Stimulated activated CD4-positive, alpha-beta T cell treated with anti-CD3 and anti-CD28 coated beads, Interleukin-4, amount 100 ng/mL, for 48 hours (primary cell): ENCODE data around the gene ANKRD13D.

Source experiments
- DNase-seq, 2 donors: peaks; one replicate each; pipeline ENCODE4 v3.0.0-alpha.2; 2020; ENCODE audit warnings: low read depth in 2 of 2

Gene ANKRD13D

DNA sequence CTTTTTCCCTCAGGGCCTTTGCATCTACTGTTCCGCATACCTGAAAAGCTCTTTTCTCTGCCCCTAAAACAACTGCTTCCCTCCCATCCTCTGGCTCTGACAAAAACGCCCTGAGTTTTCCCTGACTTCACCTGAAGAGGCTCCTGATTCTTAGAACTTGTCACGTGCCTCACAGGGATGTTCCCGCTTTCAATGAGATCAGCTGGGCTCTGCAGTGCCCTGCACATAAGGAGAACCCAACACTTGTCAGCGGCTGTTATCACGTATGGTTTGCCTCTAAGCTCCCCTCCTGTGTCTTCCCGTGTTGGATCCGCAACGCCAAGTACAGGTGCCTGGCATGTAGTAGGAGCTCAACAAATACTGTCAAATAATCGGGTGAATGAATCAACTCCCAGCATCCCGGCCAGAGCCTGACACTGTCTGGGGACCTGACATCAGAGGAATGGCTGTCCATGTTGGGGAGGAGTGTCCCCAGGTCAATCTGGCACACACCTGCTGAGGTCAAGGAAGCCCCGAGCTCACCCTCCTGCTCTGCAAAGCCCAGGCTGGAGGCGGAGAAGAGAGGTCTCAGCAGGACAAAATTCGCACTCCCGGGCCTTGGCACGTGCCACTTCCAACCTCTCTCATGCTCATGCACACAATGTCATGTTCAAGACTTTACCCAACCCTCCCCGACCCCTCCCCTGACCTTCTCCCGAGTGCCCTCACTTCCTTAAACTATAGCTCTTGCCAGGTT lies 27.0 kb upstream of the ANKRD13D start:
- no peak for DNase-seq

DNA sequence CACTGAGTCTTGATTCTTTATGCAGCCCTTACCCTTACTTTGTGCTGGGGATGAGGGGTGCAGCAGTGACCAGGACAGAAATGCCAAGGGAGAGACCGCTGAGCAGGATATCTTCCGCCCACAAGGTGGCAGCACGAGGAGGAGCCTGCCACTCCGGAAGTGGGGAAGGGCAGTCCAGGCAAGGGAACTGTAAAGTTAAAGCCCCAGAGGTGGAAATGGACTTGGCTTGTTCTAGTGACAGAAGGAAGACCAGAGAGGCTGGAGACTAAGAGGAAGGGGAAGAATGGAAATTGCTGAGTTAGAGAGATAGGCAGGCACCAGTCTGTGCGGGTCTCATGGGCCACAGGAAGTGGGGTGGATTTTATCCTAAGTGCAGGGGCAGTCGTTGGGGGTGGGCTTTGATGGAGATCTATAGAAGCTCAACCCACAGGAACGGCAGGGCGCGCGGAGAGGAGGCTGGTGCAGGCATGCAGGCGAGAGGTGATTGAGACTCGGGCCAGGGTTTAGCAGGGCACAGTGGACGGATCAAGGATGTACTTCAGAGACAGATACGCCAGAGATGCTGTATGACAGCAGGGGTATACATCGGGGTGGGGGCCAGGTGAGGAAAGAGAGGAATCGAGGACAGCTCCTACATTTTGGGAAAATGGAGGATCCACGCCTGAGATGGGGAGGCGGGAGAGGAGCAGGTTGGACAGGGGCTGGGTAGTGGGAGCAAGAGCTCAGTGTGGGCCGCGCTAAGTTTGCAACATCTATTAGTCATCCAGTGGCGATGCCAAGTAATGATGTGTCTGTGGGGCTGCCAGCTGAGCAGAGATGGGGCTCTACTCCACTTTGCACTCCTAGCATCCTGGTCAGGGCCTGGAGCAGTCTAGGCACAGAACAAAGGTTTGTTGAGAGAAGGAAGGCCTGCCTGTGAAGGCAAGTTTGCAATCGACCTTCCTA lies 26.1 kb upstream of the ANKRD13D start:
- DNase-seq = peak; percentile 68 to 73

DNA sequence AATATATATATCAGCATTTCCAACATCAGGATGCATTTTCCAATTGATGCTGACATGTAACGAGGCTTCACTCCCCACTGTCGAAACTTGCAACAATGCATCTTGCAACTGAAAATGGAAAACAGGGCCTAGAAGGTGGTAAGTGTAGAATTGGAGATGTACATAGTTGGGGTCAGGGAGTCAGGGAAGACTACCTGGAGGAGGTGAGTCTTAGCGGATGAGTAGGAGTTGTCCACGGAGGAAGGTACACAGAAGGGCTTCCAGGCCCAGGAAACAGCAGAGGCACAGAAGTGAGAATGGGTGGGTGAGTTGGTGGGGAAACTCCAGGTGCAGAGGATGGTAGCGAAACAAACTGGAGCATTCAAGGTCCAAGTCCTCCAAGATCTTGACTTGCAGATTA lies 24.8 kb upstream of the ANKRD13D start:
- no peak for DNase-seq

DNA sequence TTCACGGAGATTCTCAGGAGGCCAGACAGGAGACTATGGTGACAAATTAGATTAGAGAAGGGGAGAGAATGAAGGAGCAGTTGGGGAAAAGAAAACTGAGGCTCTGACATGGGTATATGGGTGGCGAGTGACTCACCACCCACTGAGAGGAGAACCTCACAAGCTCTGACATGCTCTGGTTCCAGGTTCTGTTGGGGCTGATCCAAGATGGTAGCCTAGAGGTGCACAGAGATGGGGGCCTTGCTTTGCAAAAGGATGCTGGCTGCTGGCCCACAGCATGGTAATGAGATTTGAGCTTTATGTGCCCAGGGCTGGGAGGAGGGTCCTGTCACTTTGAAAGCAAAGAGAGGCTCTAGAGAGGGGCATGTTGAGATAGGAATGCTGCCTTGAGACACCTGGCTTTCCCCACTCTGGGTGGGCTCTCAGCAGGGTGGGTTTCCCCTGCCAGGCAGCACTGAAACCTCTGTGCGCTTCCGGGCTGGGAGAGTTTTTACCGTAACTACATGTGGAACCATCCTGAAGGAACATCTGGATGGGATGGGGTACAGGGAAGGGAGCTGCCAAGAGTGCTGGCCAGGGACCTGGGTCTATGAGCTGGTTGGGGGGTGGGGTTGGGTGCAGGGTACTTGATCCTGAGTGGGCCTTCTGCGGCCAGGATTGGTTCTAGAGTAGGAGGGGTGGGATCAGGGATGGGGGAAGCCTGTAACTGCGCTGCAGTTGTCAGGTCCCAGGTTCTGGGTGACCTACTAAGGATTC lies 24.0 kb upstream of the ANKRD13D start:
- DNase-seq = no peak

DNA sequence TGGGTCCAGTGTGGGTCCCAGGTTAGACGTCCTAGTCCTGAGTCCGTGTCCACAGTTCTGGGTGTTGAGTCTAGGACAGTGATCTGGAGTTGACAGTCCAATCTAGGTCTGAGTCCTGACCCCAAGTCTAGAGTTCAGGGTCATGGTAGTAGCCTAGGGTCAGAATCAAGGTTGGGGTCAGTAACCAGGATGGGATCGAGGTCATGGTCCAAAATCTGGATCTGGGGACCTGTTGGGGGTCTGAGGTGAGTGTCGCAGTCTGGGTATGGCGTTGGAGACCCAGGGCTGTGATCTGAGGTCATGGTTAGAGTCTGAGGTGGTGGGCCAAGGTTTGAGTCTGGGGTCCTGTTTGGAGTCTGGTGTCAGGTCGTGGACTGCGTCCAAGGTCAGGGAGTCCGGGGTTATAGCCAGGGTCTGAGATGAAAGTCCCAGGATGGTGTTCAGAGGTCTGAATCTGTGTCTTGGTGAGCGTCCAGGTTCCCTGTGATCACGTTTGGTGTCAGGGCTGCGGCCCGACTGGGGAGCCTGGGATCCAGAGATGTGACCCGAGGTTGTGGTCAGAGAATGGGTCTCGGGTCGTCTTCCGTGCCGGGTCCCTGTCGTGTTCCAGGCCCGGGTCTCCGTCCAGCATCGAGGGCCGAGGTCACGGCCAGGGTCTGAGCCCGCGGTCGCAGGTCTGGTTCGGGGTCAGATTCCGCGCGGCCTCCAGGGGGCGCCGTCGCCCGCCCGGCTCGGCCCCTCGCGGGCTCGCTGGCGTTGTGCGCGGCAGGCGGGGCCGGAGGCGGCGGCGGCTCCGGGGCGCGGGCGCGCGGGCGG lies 23.3 kb upstream of the ANKRD13D start:
- peak; percentile 65 to 70 for DNase-seq

DNA sequence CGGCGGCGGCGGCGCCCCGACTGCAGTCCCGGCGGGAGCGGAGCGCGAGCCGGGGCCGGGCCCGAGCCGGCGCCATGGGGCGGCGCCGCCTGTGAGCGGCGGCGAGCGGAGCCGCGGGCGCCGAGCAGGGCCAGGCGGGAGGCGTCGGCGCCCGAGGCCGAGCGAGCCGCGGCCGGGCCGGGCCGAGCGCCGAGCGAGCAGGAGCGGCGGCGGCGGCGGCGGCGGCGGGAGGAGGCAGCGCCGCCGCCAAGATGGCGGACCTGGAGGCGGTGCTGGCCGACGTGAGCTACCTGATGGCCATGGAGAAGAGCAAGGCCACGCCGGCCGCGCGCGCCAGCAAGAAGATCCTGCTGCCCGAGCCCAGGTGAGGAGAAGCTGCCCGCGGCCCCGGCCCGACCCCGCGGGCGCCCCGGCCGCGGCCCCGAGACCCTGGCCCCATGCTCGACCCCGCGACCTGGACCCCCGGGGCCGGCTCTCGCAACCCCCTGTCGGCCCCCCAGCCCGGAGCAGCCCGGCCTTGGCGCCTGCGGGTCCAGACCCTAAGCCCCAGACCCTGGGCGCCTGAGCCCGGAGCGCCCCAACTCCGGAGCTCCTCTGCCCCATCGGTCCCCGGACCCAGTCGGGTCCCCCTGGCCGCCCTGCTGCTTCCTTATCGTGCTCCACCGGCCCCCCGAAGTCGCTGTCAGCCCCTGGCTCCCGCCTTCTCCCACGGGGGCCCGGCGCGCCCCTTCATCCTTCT lies 22.5 kb upstream of the ANKRD13D start, which contains the start of gene GRK2:
Gene GRK2, plus strand, starts transcription at position 25 of the 739 bp plus-strand sequence. Its CDS starts 227 bp downstream, at position 252.
- no peak for DNase-seq

DNA sequence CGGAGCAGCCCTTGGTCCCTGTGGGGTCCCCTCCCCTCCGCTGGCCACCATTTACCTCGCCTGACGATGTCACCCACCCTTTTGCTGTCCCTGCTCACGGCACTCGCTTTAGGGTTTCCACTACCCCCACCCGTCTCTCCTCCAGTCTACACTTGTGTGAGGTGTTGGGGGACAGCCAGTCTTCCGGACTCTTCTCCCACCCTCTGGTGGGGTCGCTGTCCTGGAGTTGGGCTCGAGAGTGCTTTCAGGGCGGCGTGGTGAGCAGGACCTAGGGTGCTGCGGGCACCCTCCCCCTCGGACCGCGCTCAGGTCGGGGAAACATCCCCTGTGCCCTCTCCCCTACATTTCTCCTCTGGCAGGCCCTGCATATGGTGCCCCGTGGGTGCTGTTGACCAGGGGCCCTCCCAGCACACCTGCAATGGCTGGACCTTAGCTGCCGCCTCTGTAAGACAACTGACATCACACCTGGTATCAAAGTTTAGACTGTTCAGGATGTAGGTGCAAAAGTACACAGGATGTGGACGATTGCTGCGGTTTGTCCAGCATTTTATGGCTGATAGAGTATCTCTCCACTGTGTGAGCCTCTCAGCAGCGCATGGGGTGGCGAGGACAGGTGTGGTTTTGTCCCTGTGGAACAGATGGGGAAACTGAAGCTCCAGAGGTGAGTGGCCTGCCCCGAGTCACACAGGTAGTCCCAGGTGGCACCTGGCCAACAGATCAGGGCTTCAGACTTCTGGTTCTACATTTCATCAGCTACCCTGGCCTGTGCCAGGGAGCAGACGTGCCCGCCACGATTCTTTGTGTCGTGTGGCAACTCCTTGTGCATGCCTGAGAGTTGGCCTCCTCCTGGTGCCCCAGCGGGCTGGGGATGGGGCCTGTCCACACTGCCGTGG lies 21.7 kb upstream of the ANKRD13D start:
- DNase-seq = no peak

DNA sequence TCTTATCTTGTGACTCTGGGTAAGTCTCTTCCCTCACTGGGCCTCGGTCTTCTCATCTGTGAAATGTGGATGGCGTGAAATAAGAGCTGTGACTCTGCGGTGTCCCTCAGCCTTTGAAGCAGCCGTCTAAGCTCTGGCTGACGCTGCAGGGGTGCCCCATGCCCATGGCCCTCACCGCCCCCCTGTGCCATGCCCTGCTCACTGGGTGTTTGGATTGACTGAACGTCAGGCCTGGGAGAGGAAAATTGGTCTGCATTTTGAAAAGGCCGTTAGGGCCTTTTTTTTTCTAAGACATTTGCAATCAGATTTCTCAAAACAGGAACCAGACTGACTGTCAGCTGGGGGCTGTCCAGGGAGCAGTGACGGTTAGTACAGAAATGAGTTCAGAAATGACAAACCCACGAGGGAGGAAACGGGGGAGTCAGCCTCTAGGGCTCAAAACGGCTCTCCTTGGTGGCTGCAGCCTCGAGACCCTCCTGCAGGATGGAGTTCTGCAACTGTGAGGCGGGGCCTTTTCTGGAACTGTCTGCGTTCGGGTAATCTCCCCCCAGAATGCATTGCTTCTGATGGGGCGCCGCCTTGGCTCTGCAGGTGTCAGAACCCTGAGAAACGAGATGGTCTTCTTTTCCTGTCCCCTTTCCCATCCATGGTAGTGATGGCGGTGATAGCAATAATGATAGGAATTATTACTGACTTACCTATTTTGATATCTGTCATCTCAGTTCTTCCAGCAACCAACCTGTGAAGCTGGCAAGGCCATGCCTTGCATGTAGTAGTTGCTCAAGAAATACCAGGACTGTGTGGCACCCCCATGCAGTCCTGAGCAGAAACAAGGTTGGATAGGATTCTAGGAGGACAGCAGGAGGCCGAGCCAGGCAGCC lies 20.8 kb upstream of the ANKRD13D start:
- DNase-seq = peak in 1 of 2 donors; percentile 66

DNA sequence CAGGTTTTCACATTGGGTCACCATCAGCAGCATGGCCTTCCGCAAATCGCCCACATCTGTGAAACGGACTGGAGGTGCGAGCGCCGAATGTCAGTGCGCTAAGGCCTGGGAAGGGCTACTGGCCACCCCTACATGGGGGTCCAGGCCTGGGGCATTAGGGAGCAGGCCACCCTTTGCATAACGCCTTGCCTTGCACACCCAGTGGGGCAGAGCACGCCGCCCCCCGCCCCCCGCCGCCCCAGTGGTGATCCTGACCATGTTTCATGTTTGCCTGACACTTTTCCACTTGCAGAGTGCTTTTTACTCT lies 20.2 kb upstream of the ANKRD13D start:
- no peak for DNase-seq

DNA sequence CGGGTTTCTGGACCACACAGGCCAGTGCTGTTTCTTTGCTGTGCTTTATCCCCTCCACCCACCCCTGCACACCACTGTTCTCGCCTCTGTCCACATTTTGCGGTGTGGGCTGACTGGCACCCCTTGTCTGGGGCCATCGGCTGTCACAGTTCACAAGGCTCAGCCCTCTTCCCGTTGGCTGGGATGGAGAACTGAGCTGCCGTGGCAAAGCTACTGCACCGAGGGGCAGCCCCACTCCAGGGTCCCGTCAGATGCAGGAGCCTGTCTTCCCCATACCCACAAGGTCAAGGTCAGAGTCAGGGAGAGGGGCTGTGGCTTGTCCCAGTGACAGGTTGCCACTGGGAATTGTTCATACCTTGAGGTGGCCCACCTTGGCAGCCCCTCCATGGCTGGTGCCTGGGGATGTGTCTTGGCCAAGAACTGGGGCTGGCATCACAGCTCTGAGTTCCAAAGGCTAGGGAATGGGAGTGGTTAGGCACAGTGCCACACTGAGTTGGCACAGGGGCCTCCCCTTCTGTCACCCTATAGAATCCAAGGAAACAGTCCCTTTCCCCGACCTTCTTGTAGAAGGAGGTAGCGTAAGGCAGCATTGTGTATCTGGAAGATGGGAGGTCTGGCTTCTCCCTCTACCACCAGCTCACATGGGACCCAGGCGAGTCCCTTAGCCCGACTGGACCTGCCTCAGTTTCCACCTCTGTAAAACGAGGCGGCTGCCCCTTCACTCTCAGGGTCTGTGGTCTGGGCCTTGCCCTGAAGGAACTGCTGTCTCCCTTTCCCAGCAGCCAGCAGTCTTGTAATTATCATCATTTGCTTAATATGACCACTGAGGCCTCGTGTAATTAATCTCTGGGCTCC lies 19.5 kb upstream of the ANKRD13D start:
- DNase-seq = no peak

DNA sequence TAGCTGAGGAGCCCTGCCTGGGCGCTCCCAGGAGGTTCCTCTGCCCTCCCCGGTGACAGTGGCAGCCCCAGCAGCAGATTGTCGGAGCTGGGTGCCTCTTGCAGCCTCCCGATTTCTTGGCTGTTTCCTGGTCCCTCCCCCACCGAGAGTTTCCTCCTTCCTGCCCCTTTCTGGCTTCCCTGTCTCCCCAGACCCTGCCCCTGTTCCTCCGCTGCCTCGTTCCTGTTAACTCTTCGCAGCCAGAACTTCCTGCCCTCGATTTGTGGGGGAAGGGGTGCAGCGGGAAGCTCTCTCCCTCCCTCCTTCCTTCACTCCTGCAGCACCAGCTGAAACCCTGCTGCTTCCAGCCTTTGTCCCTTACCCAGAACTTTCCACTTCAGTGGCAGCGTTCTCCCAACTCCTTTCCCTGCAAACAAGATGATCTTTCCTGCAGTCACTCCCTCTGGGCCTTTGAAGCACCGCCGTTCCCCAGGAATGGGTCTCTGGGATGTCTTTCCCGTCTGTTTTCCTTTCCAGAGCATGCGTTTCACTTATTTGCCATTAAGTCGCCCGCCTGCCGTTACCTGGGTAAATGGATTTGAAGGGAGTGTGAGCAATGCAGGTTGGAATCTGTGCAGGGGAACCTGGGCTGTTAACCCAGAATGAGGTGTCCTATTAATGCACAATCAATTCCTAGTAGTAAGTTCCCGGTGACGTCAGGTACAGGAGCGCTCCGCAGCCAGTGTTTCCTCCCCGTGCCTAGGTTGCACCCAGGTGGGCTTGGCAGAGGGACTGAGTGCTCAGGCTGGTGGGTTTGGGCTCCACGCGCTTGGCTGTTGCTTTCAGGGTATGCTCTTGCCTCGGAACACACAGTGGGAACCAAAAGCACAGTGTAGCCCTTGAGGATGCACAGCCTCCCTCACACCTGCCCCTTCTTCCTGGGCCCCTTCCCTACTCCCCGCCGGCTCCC lies 18.6 kb upstream of the ANKRD13D start:
- no peak for DNase-seq

DNA sequence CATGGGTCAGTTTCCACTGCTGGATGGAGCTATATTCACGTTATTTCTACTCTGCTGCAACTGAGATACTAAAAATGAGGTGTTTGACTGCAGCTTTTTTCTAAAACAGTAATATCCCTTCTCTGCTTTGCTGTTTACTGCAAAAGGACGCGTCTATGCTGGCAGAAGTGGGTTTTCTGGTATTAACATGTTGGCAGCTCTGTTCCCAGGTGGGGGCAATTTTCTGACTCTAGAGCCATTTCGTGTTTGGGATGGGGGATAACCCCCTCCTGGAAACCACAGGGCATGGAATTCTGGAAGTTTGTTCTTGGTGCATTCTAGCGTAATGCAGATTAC lies 17.9 kb upstream of the ANKRD13D start:
- DNase-seq = no peak

DNA sequence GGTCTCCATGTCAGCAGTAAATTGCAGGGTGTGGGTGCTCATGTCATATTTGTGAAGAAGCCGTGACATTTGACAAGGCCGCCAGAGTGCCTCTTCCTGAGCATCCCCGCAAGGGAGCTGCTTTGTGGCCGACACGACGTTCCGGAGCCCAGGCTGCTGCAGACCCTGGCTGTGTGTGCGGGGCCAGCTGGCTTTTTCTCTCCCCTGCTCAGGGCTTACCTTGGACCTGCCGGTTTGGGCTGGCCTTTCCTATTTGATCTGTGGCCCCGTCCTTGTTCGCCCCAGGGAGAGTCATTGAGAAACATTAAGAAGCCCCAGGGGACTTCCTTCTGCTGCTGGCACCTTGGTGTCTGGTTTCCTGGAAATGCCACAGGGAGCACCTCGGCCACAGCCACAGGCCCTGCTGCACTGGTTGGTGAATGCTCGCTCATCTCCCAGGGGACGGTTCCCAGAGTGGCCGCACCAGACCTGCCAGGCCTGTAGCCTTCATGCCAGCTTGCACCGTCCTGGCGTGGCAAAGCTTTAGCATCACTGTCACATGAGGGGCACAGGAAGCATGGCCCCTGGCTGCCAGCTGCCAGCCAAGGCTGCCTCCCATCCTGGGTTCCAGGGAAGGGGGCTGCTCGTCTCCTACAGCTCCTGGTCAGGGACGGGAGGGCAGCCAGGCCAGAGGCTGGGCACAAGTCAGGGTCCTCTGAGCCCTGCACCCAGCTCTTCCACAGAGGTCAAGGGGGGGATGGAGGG lies 17.4 kb upstream of the ANKRD13D start:
- peak in 1 of 2 donors; percentile 64 for DNase-seq

DNA sequence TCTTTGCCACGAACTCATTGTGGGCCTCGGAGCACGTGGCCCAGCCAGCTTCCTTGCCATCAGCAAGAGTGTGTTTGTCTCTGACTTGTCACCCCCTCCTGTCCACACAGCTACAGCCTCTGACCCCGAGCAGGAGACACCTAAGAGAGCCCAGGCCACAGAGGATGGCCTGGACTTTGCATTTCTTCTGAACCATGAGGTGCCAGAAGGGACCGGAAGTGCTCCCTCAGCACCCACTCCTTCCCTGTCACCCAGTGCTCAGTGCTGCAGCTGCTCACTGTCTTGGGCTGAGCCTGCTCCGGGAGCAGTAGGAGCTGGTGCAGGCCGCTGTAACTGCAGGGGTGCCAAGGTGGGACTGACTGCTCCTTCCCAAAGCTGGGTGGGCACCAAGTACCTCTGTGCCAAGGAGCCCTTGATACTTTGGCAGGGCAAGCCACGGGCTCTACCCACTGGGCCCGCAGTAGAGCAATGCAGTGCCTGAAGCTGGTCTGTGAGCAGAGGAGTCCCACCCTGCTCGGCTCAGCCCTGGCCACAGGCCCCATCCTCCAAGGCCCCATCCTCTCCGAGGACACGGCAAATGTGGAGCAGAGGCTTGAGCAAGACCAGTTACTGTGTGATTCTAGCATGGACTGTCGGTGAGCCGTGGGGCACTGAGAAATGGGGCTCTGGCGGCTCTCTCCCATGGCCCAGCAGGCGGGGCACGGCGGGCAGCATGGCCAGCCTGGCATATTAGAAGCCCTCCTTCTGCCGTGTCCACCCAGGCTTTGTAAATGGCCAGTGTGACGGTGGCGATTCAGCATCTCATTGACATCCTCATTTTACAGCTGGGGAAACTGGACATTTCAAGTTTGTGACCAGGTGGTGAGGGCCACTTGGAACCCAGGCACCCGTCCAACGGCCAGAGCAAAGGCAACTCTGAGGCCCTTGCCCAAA lies 16.5 kb upstream of the ANKRD13D start:
- no peak for DNase-seq
